GM21381 (cell line): ENCODE data around the gene CERT1.

Source experiments
- ATAC-seq: cut with Tn5 transposase; IDR thresholded peaks from one replicate; pipeline ENCODE4 v1.9.1; 2021; ENCODE audit warnings: mild to moderate bottlenecking, moderate library complexity; ENCODE audit not compliant: unreplicated experiment

Gene CERT1

GRCh38 chr5:75473463-75473862 is 38.0 kb downstream of the CERT1 start:
- ATAC-seq: no peak

GRCh38 chr5:75472973-75473372 is 38.5 kb downstream of the CERT1 start:
- ATAC-seq: no peak

- no peak for ATAC-seq
These were observed 40.2 kb downstream of the CERT1 start for GRCh38 chr5:75471193-75471592.

GRCh38 chr5:75469017-75469416 is 42.4 kb downstream of the CERT1 start:
- ATAC-seq: no peak

GRCh38 chr5:75468593-75468992 is 42.8 kb downstream of the CERT1 start:
- no peak for ATAC-seq

- no peak for ATAC-seq
These were observed 45.3 kb downstream of the CERT1 start for GRCh38 chr5:75466006-75466716.

- no peak for ATAC-seq
These were observed 45.9 kb downstream of the CERT1 start for GRCh38 chr5:75465480-75465879.

- ATAC-seq: no peak
These were observed 47.7 kb downstream of the CERT1 start for GRCh38 chr5:75463726-75464125.

GRCh38 chr5:75461679-75462078 is 49.8 kb downstream of the CERT1 start:
- no peak for ATAC-seq

- no peak for ATAC-seq
These were observed 50.4 kb downstream of the CERT1 start for GRCh38 chr5:75460942-75461610.

GRCh38 chr5:75460532-75460931 is 50.9 kb downstream of the CERT1 start:
- no peak for ATAC-seq

GRCh38 chr5:75457691-75458090 is 53.7 kb downstream of the CERT1 start:
- no peak for ATAC-seq

- ATAC-seq: no peak
These were observed 54.3 kb downstream of the CERT1 start for GRCh38 chr5:75457161-75457560.

- no peak for ATAC-seq
These were observed 61.4 kb downstream of the CERT1 start for GRCh38 chr5:75450069-75450468.

GRCh38 chr5:75446068-75446467 is 65.4 kb downstream of the CERT1 start:
- no peak for ATAC-seq

- ATAC-seq: no peak
These were observed 69.9 kb downstream of the CERT1 start for GRCh38 chr5:75441560-75441959.

- no peak for ATAC-seq
These were observed 72.2 kb downstream of the CERT1 start for GRCh38 chr5:75439276-75439675.

- no peak for ATAC-seq
These were observed 72.7 kb downstream of the CERT1 start for GRCh38 chr5:75438722-75439121.

- ATAC-seq: no peak
These were observed 76.3 kb downstream of the CERT1 start for GRCh38 chr5:75435096-75435495.

GRCh38 chr5:75433814-75434506 is 77.5 kb downstream of the CERT1 start:
- ATAC-seq: no peak

GRCh38 chr5:75414241-75414640 is 97.2 kb downstream of the CERT1 start:
- ATAC-seq: no peak
